Measurements from ENCODE around the gene SGMS1.
"Not testable (repeated sequence)": the region's sequence is repeated elsewhere in the genome, so short reads cannot be mapped to it uniquely, and the experiment has no call there.

SGMS1 gene

DNA sequence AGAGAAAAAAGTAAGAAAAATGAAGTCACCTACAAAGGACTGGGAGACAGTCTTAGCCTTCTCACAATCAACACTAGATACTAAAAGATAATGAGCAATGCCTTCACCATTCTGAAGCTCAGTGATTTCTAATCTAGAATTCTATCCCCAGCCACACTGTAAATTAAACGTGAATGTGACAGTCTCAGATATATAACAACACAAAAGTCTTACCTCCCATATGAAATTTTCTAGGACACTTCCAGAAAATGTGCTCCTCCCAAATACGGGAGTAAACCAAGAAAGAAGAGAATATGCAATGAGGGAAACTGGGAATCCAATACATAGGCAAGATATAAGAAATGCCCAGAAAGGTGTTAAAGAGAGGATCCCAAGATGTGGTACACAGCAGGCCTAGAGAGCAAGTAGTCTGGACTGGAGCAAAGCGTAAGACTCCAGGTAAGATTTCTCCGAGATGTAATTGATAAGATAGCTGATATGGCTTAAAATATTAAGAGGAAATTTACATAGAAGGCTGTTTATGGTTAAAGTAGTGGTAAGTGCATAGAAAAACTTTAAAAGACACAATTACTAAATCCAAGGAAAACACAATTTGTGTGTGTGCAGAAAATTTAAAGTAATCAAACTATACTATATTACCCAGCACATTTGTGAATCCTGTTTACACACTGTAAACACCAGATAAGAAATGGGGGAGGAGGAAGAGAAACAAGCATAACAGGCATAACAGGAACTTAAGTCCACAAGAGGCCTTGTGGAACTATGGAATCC lies 44.1 kb downstream of the SGMS1 start:
- DNase-seq: no peak

DNA sequence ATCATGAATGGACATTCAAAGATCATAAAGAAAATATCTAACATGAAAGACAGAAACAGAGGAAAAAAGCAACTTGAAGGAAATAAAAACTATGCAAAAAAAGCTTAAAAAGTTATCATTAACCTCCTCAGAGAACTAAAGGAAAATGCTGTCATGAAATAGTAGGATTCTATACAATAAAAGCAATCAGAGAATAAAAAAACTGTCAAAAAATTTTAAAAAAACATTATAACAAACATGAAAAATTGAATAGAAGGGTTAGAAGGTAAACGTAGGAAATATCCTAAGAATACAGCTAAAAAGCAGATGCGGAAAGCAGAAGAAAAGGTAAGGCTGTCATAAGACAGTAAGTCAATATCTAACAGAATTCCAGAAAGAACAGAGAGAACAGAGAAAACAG lies 44.8 kb downstream of the SGMS1 start:
- DNase-seq: no peak

DNA sequence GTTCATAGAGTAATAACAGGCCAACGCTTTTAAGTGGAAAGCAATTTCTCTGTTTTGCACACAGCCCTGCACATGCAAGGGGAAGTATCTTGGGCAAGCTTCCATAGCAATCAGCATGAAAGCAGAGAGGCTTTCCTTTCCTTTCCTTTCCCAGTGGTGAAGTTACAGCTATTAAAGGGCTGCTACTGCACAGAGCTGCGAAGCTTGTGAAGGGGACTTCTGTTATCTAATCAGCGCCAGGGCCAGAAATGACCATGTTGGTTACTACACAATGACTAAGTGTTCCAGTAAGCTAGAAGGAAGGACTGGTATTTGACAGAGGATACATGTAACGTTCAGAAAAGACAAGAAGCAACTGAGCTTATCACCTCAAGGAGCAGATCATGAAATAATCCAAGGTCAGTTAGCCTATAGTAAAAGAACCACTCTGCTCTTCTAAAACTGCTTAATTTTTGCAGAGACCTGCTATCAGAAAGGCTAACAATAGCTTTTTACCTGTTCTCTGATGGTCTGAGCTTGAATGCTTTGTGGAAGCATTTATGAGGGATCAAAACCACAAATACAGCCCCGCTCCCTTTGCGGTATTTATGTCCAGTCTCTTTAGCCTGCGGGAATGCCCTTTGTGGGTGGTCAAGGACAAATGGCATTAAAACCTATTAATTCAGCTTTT lies 45.9 kb downstream of the SGMS1 start:
- no peak for DNase-seq

DNA sequence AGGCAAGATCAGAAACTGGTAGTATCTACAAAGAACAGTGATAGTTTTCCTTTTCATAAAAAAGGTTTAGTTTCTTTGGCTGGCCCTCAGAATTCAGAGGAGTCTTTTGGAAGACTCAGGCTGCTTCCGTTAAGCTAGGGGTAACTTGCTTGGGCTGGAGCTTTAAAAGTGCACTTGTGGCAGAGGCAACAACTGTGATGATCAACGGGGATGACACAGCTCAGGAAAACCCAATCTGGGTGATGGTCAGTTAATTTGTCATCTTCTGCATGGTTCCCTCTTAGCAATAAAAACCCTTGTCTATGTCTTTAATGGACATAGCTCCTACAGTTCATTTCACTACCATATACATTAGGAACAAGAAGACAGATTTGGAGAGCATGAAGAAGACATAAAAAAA lies 46.7 kb downstream of the SGMS1 start:
- no peak for DNase-seq

DNA sequence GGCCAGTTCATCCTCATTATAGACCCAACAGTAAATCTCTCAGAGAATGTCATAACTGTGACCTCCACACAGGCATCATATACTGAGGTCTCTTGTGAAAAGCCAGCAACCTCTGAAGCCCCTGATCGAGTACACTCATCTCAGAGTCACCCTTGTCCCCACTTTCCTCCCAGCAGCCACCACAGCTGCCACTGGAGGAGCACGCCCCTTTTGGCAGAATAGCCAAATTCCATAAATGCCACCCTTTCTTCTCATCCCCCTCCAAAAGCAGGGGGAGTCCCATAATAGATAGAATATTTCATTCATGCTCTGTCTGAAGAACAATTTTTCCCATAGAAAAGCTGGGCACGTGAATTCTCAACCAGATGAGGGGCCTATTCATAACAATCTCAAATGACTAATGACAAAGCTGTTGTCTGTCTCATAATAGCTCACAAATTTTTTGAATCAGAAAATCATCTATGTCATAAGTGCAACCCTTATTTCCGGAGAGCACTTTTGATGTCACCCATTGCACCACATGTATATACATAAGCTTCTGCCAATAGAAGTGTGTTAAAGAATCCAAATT lies 47.4 kb downstream of the SGMS1 start:
- DNase-seq: no peak

DNA sequence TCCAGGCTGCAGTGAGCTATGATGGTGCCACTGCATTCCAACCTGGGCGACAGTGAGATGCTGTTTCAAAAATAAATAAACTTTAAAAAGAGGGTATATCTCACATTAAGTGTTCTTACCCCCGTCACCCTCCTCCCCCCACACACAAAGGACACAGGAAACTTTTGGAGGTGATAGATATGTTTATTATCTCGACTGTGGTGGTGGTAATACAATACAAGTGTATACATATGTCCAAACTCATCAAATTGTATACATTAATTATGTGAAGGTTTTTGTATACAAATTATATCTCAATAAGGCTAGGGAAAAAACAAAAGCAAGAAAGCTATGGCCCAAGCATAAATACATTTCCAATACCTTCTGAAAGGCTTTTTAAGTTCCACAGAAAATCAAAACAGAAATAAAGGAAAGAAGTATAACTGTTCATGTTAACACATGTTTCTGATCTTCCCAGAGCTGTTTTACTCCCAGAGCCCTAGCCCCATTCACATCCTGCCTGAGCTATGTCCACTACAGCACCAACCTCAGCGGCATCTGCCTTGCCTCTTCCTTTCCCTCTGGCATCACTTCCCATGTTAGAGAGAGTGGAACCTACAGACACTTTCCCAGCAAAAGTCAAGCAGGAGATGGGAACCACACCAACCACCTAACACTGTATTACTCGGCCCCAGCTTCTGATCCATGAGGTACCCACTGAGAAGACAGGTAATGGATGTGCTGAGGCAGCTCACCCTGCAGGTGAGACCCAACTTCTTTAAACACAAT lies 48.1 kb downstream of the SGMS1 start:
- no peak for DNase-seq

DNA sequence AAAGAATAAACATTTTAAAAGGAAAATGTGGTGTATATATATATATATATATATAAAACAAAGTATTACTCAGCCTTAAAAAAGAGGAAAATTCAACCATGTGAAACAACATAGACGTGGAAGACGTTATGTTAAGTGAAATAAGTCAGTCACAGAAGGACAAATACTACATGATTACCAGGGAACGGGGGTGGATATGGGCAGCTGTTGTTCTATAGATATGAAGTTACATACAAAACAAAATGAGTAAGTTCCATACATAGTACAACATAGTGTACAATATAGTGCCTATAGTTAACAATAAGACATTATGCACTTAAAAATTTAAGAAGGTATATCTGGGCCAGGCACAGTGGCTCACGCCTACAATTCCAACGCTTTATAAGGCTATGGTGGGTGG lies 48.8 kb downstream of the SGMS1 start:
- DNase-seq: no peak

DNA sequence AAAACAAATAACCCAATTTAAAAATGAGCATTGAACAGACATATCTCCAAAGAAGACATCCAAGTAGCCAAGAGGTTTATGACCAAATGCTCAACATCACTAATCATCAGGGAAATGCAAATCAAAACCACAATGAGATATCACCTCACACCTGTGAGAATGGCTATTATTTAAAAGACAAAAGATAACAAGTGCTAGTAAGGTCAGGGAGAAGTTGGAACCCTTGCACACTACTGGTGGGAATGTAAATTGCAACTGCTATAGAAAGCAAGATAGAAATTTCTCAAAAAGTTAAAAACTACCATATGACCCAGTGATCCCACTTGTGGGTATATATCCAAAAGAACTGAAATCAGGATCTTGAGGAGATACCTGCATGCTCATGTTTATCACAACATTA lies 49.5 kb downstream of the SGMS1 start:
- DNase-seq: no peak

DNA sequence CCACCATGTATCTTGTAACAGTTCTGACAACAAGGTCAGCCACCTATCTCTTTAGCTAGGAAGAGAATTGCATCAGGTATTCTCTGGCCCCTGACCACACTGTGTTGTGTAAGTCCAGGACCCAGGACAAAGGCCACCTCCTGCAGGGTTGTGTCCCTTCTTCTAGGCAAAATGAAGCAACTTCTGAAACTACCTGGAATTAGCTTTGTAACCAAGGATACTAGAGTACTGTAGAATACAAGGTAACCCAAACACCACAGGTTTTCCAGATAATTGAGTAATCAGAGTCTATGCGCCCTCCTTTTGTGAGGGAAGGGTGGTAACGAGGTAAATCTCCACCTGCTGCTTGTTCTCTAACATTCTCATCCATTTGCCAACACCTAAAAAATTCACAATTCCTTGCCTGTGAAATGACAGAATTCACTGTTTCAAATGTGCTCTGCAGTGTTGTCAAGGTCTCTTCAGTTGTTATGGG lies 51.7 kb downstream of the SGMS1 start:
- DNase-seq: no peak

DNA sequence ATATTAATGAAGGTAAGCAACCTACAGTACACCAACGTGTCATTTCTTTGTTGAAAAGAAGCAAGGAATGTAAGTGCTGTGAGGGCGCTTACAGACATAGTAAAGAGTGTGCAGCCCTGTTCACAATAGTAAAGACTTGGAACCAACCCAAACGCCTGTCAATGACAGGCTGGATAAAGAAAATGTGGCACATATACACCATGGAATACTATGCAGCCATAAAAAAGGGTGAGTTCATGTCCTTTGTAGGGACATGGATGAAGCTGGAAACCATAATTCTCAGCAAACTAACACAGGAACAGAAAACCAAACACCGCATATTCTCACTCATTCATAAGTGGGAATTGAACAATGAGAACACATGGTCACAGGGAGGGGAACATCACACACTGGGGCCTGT lies 55.0 kb downstream of the SGMS1 start:
- not testable (repeated sequence) for DNase-seq

DNA sequence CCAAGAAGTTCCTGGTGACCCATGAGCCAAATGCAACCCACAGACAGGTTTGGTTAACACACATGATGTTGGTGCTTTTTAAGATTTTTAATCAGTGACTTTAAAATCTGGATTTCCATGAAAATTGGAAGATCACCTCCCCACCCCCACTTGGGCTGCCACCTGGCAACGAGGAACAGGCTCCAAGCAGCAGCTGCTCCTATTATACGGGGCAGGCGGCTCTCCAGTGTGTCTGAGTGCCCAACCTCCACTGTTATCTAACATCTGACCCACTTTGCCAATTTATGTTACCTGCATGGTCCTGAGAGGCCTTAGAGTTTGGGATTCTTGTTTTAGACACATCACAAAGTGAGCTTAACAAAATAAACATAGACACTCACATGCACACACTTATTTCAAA lies 56.4 kb downstream of the SGMS1 start:
- DNase-seq: peak; percentile 21 to 46

DNA sequence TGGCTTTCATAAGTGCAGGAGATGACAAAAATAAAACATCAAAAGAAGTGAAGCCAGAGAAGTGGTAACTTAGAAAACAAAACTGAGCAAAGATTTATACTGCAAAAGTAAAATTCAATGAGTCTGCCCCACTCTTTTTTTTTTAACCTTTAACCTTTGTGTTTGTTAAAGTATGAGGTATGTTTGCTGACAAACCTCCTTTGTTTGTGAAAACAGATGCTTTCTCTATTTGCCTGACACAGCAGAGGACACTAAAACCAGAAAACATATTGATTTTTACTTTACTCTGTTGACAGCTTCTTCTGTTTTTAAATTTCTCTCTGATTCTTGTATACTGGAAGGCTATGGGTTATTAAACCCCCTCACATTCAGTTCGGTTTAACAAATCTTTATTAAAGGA lies 57.6 kb downstream of the SGMS1 start:
- no peak for DNase-seq

DNA sequence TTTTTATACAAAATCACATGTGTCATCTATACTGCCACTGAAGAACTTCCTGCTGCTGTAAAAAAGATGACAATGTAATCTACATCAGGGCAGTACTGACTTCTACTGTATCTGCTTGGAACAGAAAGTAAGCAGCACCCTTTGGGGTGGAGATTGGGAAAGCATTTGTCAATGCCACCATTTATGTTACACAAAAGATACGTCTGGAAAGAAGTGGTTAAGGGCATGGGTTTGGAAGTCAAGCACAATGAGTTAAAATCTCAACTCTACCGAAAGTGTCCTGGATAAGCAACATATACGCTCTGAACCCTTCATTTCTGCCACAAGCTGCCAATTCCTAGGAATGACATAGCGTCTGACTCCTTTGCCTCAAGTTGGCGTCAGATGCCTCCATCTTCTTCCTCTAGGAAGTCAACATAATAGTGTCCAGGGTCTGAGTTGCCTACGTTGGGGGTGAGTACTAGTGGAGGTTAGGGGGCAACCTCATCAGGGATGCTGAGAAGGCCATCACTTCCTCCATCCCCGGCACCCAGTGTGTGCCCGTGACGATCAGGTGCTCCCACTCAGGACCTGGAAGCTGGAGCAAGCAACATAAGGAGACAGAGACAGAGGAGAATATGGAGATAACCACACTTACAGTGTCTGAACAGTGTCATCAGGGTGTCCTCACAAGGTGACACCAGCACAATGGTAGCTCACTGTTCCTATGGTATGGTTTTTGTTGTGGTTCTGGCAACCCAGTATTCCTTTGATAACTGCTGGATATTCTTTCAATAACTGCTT lies 58.3 kb downstream of the SGMS1 start:
- DNase-seq: no peak

DNA sequence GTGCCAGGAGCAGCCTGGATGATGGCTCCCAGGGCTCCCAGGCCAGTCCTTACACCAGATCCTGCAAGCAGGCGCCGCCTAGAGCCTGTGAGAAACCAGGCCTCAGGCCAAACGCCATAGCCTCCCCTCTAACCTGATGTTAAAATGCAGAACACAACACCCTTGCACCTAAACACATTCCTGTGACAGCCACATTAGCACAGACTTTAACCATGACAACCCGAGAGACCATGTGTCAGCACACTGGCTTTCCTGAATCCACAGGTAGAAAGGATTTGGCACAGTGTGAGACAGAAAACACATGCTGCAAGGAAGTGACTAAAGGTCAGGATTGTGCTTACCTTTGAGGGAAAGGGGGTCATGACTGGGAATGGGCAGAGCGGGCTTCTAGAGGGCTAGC lies 59.9 kb downstream of the SGMS1 start:
- DNase-seq: no peak

DNA sequence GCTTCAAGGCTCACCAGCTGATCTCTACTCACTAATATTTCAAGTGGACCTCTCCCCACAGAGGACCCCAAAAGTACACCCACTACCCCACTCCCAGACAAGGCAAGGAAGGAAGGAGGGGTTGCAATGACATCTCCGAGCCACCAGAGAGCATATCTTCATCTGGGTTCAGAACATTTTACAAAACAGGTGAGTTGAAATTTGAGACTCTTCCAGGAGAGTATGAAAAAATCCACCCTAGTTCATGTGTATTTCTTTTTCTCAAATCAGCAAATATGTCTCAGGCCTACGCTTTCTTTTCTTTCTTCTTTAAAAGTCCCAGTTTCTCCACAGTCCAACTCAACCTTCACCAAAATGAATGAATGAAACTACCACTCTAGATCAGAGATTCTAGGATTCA lies 61.9 kb downstream of the SGMS1 start:
- DNase-seq: no peak

DNA sequence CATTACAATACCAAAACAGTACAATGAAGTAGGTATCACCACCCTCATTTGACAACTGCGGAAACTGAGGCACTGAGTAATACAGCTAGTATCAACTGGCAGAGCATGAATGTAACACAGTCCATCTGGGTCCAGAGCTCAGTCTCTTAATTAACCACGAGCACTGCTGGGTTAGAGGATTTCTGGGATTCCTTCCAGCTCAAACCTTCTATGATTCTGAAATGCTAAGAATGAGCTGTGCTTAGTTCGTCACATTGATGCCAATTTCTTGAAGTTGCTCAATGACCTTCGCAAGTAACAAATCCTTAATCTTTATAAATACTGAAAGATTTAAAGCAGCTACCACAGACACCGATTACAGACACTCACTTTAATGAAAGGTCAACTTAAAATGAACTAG lies 62.5 kb downstream of the SGMS1 start:
- DNase-seq: no peak

DNA sequence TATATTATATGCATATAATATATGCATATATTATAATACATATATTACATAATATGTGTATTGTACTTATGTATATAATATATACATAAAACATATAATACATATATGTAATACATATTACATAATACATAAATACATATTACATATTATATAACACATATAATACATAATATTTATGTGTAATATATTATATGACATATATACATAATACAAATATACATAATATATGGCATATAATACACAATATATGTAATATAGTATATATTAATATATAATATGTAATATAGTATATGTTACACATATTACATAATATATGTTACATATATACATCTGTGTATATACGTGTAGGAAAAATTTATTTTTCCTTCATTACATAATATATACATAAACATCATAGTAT lies 63.4 kb downstream of the SGMS1 start:
- no peak for DNase-seq

DNA sequence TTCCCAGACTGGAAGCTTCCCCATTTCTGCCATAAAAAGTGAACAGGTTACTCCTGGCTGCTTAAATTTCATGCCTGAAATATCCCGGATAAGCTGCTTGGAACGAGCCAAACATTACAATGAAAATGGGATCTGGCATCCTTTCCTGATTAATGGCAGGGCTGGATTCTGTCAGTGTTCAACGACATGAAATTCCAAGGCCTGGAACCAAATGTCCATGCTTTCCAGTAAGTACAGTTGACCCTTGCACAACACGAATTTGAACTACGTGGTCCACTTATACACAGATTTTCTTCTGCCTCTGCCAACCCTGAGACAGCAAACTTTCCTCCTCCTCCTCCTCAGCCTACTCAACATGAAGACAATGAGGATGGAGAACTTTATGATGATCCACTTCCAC lies 65.4 kb downstream of the SGMS1 start:
- no peak for DNase-seq

DNA sequence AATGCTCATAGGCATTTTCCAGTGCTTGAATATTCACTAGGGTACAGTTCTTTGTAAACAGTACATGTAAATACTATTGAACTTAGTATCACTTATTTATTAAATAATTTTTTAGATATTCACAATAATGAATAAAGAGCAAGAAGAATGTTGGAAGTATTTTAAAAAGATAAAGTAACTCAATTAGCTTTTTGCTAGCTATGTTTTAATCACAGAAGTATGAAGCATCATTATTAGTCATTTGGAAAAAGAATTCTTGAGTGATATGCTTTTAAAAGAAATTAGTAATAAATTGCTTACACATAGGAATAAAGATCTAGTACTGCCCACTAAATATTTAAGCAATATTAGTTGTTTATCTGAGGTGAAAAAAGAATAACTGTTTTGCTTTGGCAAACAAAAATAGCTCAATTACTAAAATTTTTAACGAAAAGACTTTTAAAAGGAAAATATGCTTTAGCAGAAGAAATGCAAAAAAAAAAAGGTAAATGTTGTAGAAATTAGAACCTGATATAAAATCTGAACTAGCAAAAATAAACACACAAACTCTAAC lies 66.5 kb downstream of the SGMS1 start:
- DNase-seq: no peak

DNA sequence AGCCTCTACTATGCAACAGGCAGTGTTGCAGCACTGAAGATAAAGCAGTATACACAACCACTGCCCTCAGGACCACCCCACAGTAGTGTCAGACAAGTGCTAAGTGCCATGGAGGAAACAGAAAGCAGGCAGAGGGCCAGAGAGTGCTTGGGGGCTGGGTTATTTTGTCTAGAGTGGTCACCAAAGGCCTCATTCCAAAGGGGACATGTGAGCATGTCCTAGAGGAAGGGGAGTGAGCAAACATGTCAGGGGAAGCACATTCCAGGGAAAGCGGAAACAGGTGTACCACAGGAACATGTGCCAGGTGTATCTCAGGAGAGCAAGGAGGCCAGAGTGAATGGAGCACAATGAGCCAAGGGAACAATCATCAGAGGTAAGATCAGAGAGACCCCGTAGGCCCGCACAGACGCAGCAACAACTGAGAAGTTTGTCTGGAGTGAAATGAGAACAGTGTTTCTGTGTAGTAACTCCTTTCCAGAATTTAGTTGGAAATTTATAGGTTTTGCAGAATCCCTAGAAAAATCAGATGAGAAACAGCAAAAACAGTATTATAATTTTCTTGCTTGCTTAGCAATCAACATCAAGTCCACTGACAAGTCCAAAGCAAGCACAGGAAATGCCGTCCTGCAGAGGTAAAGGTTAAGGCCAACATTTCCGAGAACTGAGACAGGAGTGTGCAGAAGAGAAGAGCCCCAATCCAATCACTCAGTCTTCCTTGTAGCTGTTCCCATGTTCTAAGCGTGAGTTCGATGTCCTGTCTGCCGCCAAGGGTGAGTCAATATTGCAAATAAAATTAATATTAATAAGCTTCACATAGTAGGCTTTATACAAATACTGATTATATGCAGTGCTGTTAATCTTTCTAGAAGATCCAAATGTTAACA lies 67.3 kb downstream of the SGMS1 start:
- DNase-seq: no peak

DNA sequence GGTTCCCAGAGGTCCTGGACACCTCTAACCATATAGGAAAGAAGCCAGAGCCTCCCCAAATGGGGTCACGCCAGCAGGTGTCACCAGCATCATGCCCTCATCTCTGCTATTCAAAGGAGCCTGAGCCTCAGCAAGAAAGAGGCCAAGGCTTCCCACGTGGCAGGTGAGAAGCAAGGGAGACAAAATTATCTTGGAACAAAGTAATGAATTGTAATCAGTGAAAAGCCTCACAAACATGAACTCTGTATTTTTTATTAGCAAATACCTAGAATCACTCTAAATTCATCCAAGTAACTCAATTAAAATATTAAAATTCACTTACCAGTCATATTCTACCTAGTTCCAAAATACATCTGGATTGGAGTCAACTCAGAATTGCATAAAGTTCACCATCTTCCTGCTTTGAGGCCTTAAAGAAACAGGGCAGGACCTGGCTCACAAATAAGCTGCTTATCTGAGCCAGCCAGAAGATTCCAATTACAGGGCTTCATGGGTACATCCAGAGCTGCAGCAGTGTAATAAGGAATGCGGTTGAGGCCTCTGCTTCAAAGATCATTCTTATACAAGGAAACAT lies 68.7 kb downstream of the SGMS1 start:
- DNase-seq: peak in 1 of 2 experiments; percentile 2

All from SHP77 (cell line).